Peyer's patch (tissue), 4 donors: ENCODE results near the gene ODF2. TPM values are rescaled to one million over a fixed set of nuclear protein-coding genes. Genes with fewer than 3 reads are reported as not detected.
"Not testable (repeated sequence)": the region's sequence is repeated elsewhere in the genome, so short reads cannot be mapped to it uniquely, and the experiment has no call there.

Experiments used
- DNase-seq, 3 donors: peaks; one replicate each; pipeline ENCODE4 v3.0.0-alpha.2; 2017 to 2019
- H3K27ac ChIP-seq, 4 donors: fragments of 200-600 bp; sonication (generic); one replicate each; pipeline ENCODE4 v1.5.1; 2016 to 2019
- H3K27me3 ChIP-seq, 2 donors: fragments of 200-600 bp; sonication (generic); one replicate each; pipeline ENCODE4 v1.5.1; 2019
- H3K36me3 ChIP-seq, 3 donors: fragments of 200-600 bp; sonication (generic); one replicate each; pipeline ENCODE4 v1.5.1; 2016 to 2019
- H3K4me1 ChIP-seq, 4 donors: fragments of 200-600 bp; sonication (generic); one replicate each; pipeline ENCODE4 v1.5.1; 2016 to 2019
- H3K4me3 ChIP-seq, 4 donors: fragments of 200-600 bp; sonication (generic); 1 replicate in 3 of 4; 2 replicates in 1 of 4; pipeline ENCODE4 v1.5.1; 2016 to 2019; ENCODE audit warnings: mild to moderate bottlenecking in 1 of 4
- H3K9me3 ChIP-seq, 4 donors: fragments of 200-600 bp; sonication (generic); one replicate each; pipeline ENCODE4 v1.5.1; 2016 to 2019; ENCODE audit warnings: mild to moderate bottlenecking in 1 of 4
- CTCF ChIP-seq, 6 experiments: fragments of 450-650 bp in 4 of 6; fragments of 200-600 bp in 2 of 6; sonication (generic) in 1 of 6; IDR thresholded peaks; one replicate each; pipeline ENCODE4 v1.5.1; 2017 to 2019; ENCODE audit warnings: antibody characterized with exemption in 6 of 6, mild to moderate bottlenecking in 3 of 6, moderate library complexity in 1 of 6
- POLR2A ChIP-seq, 2 donors: fragments of 450-650 bp; IDR thresholded peaks; one replicate each; pipeline ENCODE4 v1.5.1; 2017; ENCODE audit warnings: antibody characterized with exemption in 2 of 2, mild to moderate bottlenecking in 2 of 2, moderate library complexity in 2 of 2
- total RNA-seq, 4 donors: library from RNA; depleted of rRNA; stranded (reverse); fragments of >200 nt; gene quantifications; one replicate each; pipeline ENCODE4 v1.1.0, GENCODE V29; 2016

ODF2 gene
- total RNA-seq, 4 donors from 2014 or later, result 8.4 to 83.3 (median 25.7) TPM

- Histone ChIP-seq H3K27me3 (no peaks in the 10 kb centered on the region), H3K4me1 (no peaks in the 10 kb centered on the region), H3K27ac (no peak overlapping the region), H3K36me3 (no peaks in the 10 kb centered on the region), H3K9me3 (no peaks in the 10 kb centered on the region), H3K4me3 (no peak overlapping the region)
- no peak for DNase-seq
- no peak for TF ChIP-seq CTCF (IDR thresholded peaks at IDR 0.05)
- no peak for TF ChIP-seq POLR2A (IDR thresholded peaks at IDR 0.05)
These were observed 44.3 kb upstream of the ODF2 start for GRCh38 chr9:128411364-128412119.

GRCh38 chr9:128412120-128412790 is 43.6 kb upstream of the ODF2 start:
- Histone ChIP-seq H3K9me3 (no peaks in the 10 kb centered on the region), H3K36me3 (no peaks in the 10 kb centered on the region), H3K4me3 (no peak overlapping the region), H3K27ac (no peak overlapping the region), H3K4me1 (no peaks in the 10 kb centered on the region), H3K27me3 (no peaks in the 10 kb centered on the region)
- DNase-seq, result peak; percentile 21 to 61 (median 56)
- TF ChIP-seq CTCF (IDR thresholded peaks at IDR 0.05) (peak in 5 of 6 experiments; percentile 21 to 48 (median 41)), POLR2A (IDR thresholded peaks at IDR 0.05) (no peak)

- not testable (repeated sequence) for H3K4me1 ChIP-seq, H3K36me3 ChIP-seq, DNase-seq, H3K9me3 ChIP-seq, H3K4me3 ChIP-seq, H3K27me3 ChIP-seq, H3K27ac ChIP-seq
These were observed 42.1 kb upstream of the ODF2 start for GRCh38 chr9:128413728-128414127.

GRCh38 chr9:128414461-128414860 is 41.3 kb upstream of the ODF2 start:
- no peak overlapping the region for H3K4me3 ChIP-seq
- H3K36me3 ChIP-seq, result no peaks in the 10 kb centered on the region
- DNase-seq, result no peak
- no peak overlapping the region for H3K27ac ChIP-seq
- peaks cover 0 to 2% of the 10 kb centered on the region in 2 donors for H3K27me3 ChIP-seq
- no peaks in the 10 kb centered on the region for H3K9me3 ChIP-seq
- TF ChIP-seq POLR2A (IDR thresholded peaks at IDR 0.05) (no peak), CTCF (IDR thresholded peaks at IDR 0.05) (peak in 1 of 6 experiments; percentile 24)
- peaks cover 0 to 7% (median 5%) of the 10 kb centered on the region in 4 donors for H3K4me1 ChIP-seq

- no peak for DNase-seq
- Histone ChIP-seq H3K4me3 (no peak overlapping the region), H3K36me3 (no peaks in the 10 kb centered on the region), H3K9me3 (peaks cover 0 to 2% (median 0%) of the 10 kb centered on the region in 4 donors), H3K4me1 (peaks cover 0 to 14% (median 10%) of the 10 kb centered on the region in 4 donors), H3K27ac (no peak overlapping the region), H3K27me3 (peaks cover 0 to 8% of the 10 kb centered on the region in 2 donors)
- TF ChIP-seq POLR2A (IDR thresholded peaks at IDR 0.05) (no peak), CTCF (IDR thresholded peaks at IDR 0.05) (no peak)
These were observed 40.5 kb upstream of the ODF2 start for GRCh38 chr9:128415281-128415680.

- no peak for DNase-seq
- peaks cover 0 to 19% (median 13%) of the 10 kb centered on the region in 4 donors for H3K4me1 ChIP-seq
- no peak overlapping the region for H3K27ac ChIP-seq
- peaks cover 0 to 4% (median 0%) of the 10 kb centered on the region in 4 donors for H3K9me3 ChIP-seq
- TF ChIP-seq CTCF (IDR thresholded peaks at IDR 0.05) (no peak), POLR2A (IDR thresholded peaks at IDR 0.05) (no peak)
- no peak overlapping the region for H3K4me3 ChIP-seq
- H3K36me3 ChIP-seq, result no peaks in the 10 kb centered on the region
- H3K27me3 ChIP-seq, result peaks cover 0 to 8% of the 10 kb centered on the region in 2 donors
These were observed 39.8 kb upstream of the ODF2 start for GRCh38 chr9:128416014-128416413.
